Uterus (tissue), 2 donors: ENCODE measurements around the gene EIF2S3B.

ENCODE experiments used
- CTCF ChIP-seq, 4 experiments: fragments of 200-600 bp in 2 of 4; fragments of 450-650 bp in 2 of 4; sonication (generic) in 2 of 4; IDR thresholded peaks; one replicate each; pipeline ENCODE4 v1.5.1; 2016 to 2019; ENCODE audit warnings: antibody characterized with exemption in 4 of 4, mild to moderate bottlenecking in 2 of 4, moderate library complexity in 1 of 4
- POLR2A ChIP-seq, 2 donors: fragments of 450-650 bp; IDR thresholded peaks; one replicate each; pipeline ENCODE4 v1.6.1; 2016; ENCODE audit warnings: antibody characterized with exemption in 2 of 2, mild to moderate bottlenecking in 1 of 2, moderate library complexity in 1 of 2

- TF ChIP-seq POLR2A (IDR thresholded peaks at IDR 0.05), result no peak
- no peak for TF ChIP-seq CTCF (IDR thresholded peaks at IDR 0.05)
Measured at GRCh38 chr12:10557329-10557728, 51.6 kb downstream of the EIF2S3B start.
